Astrocyte of the cerebellum (primary cell): ENCODE results near the gene SNRNP25.
"Not testable (repeated sequence)": the region's sequence is repeated elsewhere in the genome, so short reads cannot be mapped to it uniquely, and the experiment has no call there.

Source experiments
- DNase-seq: peaks from one replicate; pipeline ENCODE4 v3.0.0-alpha.2; 2011; ENCODE audit warnings: low read depth
- H3K4me3 ChIP-seq: 2 replicates; pipeline ENCODE4 v1.5.1; 2011; ENCODE audit warnings: mild to moderate bottlenecking, low read depth, low read length, moderate library complexity
- in situ Hi-C: cut with HindIII; loops from 2 replicates; pipeline ENCODE4 v1.10.0; 2017; ENCODE audit warnings: low sequenced_read_pairs
- TF ChIP-seq, protein P1 (sequence below): IDR thresholded peaks from 2 replicates; pipeline ENCODE4 v1.5.1; 2012; ENCODE audit warnings: low read length, low read depth, moderate library complexity, mild to moderate bottlenecking; ENCODE audit errors: missing control alignments

SNRNP25 gene

DNA sequence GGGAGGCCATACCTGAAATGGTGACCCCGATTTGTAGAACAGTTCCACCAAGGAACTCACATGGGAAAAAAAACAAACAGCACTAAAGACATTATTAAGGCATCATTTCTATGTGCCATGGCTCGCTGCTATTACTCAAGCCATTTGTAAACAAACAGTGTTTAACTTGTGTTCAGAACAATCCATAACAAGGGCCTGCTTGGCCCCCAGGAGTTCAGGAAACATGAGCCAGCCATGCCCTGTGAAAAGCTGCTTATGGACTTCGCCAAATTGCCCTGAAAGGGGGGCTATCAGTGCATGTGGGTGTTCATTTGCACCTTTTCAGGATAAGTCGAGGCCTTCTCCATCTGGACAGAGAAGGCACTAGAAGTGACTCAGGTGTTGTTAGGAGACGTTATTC lies 8.2 kb upstream of the SNRNP25 start:
- in situ Hi-C loops, result no loop called here
- no peak for DNase-seq
- H3K4me3 ChIP-seq, result no peak overlapping the region
- TF ChIP-seq, protein P1, sequence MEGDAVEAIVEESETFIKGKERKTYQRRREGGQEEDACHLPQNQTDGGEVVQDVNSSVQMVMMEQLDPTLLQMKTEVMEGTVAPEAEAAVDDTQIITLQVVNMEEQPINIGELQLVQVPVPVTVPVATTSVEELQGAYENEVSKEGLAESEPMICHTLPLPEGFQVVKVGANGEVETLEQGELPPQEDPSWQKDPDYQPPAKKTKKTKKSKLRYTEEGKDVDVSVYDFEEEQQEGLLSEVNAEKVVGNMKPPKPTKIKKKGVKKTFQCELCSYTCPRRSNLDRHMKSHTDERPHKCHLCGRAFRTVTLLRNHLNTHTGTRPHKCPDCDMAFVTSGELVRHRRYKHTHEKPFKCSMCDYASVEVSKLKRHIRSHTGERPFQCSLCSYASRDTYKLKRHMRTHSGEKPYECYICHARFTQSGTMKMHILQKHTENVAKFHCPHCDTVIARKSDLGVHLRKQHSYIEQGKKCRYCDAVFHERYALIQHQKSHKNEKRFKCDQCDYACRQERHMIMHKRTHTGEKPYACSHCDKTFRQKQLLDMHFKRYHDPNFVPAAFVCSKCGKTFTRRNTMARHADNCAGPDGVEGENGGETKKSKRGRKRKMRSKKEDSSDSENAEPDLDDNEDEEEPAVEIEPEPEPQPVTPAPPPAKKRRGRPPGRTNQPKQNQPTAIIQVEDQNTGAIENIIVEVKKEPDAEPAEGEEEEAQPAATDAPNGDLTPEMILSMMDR, result no peak

DNA sequence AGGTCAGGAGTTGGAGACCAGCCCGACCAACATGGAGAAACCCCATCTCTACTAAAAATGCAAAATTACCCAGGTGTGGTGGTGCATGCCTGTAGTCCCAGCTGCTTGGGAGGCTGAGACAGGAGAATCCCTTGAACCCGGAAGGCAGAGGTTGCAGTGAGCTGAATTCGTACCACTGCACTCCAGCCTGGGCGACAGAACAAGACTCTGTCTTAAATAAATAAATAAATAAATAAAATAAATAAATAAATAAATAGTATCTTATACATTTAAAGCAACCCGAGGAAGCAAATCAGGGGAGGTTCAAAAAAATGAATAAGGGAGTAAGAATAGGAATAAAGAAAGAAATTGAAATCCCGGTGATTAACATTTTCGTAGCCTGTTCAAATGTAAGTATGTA lies 7.1 kb upstream of the SNRNP25 start:
- H3K4me3 ChIP-seq, DNase-seq, in situ Hi-C loops: not testable (repeated sequence)

DNA sequence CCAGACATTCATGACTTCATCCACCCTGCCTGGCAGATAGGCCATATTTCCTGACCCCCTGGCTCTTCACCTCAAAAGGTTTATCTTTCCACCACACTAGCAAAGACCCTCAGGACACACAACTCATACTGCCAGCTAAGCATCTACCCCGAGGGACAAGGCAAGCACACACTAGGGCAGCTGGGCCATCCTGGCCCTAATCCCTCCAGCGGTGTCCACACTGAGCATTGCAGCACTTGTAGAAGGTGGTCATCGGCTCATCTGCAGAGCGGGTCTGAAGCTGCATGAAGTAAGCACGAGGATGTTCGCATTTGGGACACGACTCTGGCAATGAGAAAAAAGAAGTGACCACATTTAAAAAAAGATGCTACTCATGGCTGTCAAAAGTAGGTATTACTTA lies 6.4 kb upstream of the SNRNP25 start:
- H3K4me3 ChIP-seq, result no peak overlapping the region
- in situ Hi-C loops, result no loop called here

DNA sequence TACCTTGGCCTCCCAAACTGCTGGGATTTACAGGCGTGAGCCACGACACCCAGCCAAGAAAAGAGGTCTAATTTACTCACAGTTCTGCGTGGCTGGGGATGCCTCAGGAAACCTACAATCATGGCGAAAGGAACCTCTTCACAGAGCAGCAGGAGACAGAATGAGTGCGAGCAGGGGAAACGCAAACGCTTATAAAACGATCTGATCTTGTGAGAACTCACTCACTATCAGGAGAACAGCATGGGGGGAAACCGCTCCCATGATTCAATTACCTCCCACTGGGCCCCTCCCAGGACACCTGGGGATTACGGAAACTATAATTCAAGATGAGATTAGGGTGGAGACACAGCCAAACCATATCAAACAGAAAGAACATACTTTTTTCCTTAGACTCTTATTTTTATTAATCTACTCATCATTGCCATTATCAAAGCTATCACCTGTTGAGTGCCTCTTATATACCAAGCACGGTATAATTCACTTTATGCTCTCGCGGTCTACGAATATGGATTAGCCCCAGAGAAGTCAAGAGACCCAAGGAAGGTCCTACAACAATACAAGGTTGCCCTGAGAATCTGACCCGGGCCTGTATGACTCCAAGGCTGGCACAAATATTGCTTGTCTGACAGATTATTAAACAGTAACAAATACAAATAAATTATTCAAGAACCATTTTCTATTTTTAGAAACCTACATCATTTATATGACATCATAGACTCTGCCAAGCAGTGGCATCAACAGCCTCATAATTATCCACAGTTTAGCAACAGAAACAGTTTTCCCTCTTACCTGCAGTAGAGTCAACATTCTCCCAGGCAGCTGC lies 2.6 kb upstream of the SNRNP25 start:
- no peak overlapping the region for H3K4me3 ChIP-seq
- TF ChIP-seq, protein P1, result no peak
- DNase-seq, result no peak
- in situ Hi-C loops, result no loop called here

More for the DNA sequence above, 6.4 kb upstream of the SNRNP25 start:
- TF ChIP-seq, protein P1, result no peak
- DNase-seq, result no peak

DNA sequence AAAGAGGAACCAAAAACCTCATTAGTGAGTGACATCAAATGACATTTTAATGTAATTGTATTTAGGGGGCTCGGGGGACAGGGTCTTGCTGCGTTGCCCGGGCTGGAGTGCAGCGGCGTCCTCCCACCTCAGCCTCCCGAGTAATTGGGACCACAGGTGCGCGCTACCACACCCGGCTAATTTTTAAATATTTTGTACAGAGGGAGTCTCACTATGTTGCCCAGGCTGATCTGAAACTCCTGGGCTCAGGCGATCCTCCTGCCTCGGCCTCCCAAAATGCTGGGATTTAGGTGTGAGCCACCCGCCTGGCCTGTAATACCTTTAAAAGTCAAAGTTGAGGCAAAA lies 581 bp downstream of the SNRNP25 start:
- TF ChIP-seq, protein P1, result no peak
- in situ Hi-C loops, result no loop called here
- no peak for DNase-seq
- peak overlapping the region; percentile 84 for H3K4me3 ChIP-seq

DNA sequence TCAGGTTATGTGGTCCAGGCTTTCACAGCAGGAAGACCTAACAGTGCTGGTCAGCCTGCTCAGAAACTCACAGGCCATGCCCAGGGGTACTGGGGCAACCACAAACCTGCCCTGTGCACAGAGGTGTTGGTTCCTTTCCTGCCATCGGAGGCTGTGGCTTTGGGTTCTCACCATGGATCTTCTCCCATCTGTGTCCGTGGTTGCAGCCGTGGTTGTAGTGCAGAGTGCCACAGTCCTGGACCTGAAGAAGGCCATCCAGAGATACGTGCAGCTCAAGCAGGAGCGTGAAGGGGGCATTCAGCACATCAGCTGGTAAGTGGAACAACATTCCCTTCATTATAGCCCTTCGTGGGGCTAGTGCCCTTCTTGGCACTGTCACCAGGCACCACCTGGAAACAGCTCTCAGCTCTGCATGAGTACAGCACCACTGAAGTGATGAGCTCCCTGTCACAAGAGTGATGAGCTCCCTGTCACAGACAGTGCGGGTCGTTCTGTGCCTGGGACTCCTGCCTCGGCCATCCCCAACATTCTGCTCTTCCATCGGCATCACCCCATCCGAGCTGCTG lies 2.0 kb downstream of the SNRNP25 start:
- H3K4me3 ChIP-seq, result no peak overlapping the region
- in situ Hi-C loops, result no loop called here
- no peak for DNase-seq
- TF ChIP-seq, protein P1, result no peak

DNA sequence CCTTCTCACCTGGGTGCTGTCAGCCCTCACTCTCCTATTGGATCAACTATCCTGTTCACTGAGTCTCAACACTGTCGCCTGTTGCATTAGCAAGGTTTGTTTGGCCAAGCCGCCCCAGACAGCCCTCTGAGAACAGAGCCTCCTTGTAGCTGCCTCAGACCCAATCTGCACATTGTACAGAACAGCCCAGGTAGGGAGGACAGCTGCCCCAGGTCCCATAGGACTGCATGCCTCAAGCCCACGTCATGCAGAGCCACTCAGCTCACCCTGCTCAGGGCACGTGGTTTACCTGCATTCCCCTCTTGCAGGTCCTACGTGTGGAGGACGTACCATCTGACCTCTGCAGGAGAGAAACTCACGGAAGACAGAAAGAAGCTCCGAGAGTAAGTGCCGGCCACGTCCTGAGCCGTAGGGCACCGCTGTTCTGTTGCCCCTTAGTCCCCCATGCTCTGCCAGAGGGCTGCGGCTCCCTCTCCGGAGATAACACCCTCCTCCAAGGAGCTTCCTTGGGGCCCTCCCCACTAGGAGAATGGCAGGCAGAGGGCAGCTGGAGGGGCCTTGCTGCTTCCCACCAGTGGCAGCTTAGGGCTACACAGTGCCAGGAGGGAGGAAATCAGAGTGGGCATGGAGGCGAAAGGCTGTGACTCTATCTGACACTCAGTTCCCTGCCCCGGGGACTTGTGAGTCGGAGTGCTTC lies 2.8 kb downstream of the SNRNP25 start:
- TF ChIP-seq, protein P1, result no peak
- H3K4me3 ChIP-seq, result no peak overlapping the region
- no peak for DNase-seq
- in situ Hi-C loops, result no loop called here
